Measurements from ENCODE around the gene IFFO2.

The IFFO2 gene

DNA sequence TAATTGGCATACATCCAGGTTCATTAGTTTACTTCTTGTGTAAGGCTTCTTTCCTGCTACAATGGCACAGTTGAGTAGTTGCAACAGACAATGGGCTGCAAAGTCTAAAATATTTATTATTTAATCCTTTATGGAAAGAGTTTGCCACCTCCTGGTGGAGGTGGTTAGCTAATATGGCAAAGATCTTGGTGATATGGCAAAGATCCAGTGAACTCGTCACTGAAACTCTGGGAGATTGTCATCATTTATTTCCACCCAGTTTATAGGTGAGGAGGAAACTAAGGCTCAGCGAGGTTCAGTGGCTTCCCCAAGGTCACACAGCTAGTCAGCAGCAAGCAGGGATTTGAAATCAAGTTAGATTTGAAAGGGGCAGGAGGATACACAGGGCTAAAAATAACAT is 16.1 kb upstream of the IFFO2 start:
- DNase-seq (ENCODE audit: low spot score), result peak; percentile 30

DNA sequence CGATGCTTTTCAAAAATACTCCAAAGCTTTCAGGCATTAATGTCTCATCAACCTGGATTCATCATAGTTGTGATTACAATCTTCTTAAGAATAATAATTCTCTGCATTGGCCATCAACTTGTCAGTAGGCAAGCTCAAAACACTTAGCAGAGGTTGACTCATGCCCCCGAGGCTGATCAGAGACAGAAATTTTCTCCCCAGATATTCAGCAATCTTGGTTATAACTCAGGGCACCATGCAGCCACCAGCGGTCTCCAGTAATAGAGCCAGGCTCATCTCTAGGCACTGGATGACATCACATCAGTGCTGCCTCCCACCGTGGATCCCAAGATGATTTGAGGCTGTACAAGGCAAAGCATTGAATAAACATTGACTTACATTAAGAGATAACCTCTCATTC is 14.3 kb upstream of the IFFO2 start:
- DNase-seq (ENCODE audit: low spot score), result no peak

DNA sequence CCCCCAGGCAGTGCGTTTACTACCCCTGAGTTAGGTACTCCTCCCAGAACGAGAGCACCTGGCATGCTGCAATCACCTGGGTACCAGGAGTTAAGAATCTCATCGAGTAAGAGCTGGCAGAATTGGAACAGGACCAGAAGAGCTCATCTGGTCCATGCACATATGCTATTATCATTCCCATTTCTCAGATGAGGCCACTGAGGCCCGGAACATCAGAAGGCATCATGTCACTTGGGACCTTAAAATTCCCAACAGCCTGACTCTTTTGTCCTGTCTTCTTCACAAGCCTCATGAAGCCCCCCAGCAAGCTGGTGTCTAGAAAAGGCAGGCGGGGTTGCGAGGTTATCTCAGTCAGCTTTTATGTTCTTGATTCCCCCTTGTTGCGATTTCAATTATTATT is 13.9 kb upstream of the IFFO2 start:
- no peak for DNase-seq (ENCODE audit: low spot score)

DNA sequence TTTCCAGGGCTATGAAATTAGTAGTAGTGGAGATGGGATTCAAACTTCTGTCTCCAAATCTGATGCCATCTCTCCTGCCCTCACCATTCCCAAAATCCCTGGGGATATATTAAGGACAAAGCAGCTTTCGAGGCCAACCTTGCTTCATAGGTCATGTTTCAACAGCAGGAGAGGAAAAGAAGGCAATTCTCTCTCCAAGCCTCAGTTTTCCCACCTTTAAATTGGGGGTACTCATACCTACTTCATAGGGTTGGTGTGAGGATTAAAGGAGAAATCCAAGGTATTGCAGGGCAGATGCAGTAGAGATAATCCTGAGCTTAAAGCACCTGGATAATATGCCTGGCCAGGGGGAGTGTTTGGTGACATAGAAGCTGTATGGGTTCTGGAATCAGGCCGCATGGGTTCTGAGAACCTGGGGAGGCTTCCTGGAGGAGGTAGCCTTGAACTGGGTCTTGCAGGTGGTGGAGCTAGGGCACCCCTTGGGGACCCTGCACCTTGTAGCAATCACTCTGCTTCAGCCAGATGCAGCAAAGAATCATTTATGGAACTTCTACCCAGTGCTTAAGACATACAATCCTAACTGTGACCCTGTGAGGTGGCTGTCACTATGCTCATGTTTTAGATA is 10.7 kb upstream of the IFFO2 start:
- DNase-seq (ENCODE audit: low spot score), result no peak

DNA sequence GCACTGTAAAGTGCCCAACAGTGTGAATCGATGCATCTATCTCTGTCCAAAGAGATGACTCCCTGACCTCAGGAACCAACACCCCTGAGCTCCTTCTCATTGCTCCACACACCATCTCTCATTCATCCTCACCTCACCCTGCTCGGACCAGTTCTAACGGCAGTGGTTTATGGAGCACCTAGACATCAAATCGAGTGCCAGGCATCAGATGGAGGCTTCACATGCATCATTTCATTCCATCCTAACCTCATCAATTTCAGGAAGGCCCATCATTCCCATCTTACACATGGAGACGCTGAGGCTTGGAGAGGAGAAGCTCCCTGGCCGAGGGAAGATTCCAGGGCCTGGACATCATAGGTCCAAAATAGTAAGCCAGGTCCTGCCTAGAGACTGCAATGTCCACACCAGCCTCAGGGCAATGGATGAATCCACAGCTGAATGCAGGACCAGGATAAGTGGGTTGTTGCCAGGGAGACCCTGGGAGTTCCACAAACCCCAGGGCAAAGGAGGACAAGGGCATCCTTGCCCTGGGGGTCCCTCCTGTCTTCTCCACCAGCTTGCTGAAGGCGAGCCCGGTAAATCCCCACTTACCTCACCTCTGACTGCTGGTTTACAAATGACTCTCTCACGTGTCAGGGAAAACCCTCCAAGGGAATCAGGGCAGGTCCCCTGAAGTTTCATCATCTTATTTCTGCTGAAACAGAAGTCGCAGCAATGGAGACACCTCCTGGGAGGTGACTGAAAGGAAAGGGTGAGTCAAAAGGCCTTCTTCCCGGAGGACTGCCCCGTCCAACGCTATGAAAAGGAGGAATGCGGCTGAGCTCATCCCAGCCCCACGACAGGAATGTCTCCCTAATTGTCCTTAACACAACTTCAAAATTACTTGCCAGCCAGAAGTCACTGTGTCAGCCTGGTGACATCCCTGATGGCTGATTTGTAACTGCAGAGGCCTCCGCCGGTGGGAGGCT is 9.0 kb upstream of the IFFO2 start:
- DNase-seq (ENCODE audit: low spot score), result no peak

DNA sequence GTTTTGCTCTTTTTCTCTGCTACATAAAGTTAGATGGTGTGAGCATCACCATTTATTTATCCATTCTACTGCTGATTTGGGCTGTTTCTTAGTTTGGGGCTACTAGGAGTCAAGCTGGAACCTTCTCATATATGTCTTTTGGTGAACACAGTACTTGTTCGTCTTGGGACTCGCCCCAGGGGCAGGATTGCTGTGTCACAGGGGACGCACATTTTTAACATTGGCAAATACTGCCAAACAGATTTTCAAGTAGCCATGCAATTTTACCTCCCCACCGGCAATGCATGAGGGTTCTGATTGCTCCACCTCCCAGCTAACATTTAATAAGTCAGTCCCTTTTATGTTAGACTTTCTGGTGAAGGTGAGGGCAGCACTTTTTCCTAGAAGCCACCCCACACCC is 7.5 kb upstream of the IFFO2 start:
- DNase-seq (ENCODE audit: low spot score), result no peak

DNA sequence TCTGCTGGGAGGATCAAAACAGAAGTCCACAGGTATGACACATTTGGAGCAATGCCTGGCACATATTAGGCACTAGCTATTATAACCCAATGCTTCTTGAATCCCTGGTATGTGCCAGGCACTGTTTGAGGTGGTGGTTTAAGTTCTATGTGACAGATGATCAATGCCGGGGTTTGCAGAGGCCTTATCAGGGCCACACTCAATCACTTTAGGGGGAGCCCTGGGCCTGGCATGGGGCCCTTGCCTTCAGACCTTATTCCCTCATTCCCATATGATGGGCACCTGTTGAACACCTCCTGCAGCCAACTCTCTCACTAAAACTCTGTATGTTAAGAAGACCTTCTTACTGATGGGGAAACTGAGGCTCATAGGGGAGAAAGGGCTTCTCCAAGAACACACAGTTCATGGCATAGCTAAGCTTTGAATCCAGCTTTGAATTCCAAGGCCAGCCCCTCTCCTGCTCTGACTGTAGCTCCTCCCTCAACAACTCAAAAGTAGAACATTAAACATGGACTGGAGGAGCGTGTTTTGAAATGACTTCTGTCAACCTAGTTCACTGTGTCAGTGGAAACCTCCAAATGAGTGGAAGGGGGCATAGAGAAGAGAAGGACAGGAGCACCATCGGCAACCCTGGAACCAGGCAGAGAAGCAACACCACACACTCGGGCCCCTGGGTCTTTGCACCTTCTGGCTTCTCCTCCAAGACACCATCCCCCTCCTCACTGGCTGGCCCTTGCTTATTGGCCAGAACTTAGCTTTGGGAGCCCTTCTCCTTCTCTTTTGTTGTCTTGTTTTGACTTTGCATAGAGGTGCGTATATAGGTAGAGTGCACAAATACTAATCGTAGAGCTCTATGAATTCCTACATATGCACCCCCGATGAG is 6.6 kb upstream of the IFFO2 start:
- no peak for DNase-seq (ENCODE audit: low spot score)

DNA sequence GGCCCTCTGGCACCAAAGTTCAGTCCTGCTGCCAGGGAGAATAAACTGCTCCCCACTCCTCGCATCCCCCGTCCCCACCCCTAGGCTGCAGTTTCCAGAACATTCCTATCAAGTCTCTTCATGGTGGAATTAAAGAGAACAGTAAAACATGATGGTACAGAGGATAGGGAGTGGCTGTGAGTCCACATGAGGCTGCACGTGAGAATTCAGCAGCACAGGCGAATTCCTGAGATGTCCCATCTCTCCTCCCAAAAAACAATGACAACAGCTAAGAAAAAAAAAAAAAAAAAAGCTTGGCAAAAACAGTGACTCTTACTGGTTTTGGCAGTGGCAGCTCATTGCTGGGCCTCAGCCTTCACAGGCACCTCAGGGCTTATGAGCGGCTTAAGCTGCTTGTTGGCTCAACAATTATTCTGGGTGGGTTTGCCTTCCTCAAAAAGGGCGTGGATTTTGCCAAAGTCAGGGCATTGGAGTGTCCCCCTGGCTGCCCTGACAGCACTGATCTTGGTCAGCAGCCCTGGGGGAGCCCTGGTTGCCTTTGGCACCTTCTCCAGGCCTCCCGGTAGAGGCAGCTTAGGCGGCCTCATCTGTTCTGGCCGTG is 5.7 kb upstream of the IFFO2 start:
- DNase-seq (ENCODE audit: low spot score), result no peak

DNA sequence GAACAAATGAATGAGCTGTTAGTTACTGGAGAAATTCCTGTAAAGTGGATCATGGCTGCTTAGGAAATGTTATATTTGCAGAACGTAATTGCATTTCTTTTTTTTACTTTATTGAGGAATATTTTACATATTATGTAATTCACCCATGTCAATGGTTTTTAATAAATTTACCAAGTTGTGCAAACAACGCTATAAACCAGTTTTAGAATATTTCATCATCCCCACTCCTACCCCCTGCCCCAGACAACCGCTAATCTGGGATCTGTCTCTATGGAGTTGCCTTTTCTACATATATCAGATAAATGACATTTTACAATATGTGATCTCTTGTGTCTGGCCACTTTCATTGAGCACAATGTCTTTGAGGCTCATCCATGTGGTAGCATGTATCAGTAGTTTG is 4.3 kb upstream of the IFFO2 start:
- DNase-seq (ENCODE audit: low spot score), result no peak

DNA sequence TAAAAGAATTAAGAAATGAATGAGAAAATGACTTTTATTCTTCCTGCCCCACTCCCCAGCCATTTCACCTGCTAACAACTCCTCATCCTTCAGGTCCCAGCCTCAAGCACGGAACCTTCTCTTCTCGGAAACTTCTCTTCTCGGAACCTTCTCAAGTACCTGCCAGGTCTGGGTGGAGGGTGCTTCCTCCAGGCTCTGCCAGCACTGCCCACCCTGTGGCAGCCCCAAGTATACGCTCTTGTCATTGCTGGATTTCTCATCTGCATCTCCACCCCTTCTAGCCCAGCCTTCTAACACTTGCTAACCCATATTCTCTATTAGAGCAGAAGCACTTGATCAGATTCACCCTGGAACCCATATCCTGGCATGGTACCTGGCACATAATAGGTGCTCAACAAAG is 3.9 kb upstream of the IFFO2 start:
- DNase-seq (ENCODE audit: low spot score), result no peak

DNA sequence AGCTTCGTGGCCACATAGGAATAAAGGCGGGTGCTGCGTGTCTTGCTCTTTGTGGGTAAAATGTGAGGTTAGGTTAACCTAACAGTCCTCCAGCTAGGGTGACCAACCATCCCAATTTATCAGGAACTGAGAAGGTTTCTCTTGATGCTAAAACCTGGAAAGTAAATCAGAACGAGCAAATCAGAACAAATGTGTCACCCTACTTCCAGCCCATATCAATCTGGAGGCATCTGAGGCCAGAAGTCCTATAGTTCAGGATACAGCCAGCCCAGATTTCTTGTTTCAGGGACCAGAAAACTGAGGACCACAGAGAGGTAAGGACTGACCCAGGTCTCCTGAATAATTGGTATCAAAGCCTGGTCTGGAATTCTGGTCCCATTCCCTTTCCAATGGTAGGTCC is 3.1 kb upstream of the IFFO2 start:
- DNase-seq (ENCODE audit: low spot score), result no peak

DNA sequence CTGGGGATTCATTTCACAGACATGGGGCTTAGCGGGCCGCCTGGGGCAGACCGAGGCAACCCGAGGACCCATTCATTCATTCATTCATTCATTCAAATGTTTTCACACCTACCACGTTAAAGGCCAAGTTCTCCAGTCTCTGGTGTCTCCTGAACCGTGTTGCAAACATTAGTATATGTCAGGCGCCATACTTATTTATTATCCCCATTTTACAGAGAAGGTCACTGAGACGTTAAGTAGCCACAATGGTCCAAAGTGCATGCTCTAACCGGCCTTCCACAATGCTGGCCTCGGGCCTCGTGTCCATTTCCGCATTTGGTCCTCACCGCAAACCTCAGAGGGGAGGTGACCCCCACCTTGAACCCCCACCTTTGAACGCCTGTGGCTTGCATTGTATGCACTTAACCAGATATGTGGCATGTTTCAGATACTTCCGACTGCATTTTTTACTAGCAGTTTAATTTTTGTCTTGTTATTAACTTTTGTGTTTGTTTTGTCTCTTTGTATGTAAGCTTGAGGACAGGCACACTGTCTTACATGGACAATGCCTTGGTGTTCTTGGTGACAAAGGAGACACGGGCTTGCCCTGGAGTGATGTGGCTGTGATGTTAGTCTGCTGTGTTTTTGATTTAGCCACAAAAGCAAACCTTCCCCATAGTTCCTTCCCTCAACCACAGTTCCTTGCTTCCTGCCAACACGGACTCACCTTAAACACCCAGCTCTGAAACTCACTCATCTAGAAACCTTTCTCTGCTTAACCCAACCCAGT is 1.2 kb upstream of the IFFO2 start:
- no peak for DNase-seq (ENCODE audit: low spot score)

DNA sequence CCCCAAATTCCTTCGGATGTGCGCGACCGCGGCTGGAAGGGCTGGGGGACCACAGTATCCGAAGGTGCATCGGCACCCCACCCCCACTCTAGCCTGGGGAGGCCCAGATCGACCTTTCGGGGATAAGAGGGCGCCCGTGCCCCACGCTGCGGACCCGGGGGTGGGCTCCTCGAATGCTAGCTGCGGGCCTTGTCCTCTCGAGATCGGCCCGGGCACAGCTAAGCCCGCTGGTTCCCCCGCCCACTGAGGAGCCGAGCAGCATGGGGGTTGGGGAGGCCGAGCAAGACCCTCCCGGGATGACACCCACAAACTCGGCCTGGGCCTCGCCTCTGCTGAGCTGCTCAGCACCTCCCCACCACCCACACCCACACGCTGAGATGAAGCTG is 653 bp upstream of the IFFO2 start:
- no peak for DNase-seq (ENCODE audit: low spot score)

DNA sequence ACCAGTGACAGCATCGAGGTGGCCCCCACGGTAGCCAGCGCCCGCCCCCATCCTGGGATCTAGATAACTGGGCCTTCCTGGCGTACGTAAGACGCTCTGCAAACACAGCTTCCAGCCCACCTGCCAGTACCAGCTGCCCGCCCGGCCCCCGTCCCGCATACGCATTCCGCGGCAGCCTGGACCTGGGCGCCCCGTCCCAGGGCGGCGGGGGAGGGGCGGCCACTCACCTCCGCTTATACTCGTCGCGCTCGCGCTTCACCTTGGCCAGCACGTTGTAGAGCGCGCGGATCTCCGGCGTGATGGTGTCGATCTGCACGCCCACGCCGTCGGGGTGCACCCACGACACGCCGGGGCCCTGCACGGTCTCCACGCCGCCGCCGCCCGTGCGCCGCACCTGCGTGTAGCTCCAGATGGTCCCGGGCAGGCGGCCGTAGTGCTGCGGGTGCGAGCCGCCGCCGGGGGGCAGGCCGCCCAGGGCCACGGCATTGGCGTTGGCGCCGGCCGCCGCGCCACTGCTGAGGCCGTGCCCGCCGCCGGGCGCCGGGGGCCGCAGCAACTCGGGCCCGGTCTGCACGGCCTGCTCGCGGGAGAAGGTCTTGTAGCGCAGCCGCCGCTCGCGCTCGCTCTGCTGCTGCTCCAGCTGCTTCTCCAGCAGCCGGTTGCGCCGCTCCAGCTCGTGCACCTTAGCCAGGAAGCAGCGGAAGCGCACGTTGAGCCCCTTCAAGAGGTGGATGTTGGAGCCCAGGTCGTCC is 859 bp downstream of the IFFO2 start:
- peak; percentile 42 for DNase-seq (ENCODE audit: low spot score)

DNA sequence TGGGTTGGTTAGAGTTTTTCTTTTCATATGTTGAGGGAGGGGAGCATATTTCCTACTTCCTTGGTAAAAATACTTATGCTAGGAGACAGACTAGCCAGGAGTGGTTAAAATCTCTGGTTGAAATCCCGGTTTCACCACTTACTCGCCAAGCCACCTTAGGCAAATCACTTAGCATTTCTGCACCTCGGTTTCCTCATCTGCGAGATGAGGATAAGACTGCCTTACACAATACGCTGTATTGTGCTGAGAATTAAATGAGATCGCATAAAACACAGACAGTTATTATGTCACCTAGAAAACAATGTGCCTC is 1.4 kb downstream of the IFFO2 start:
- no peak for DNase-seq (ENCODE audit: low spot score)

DNA sequence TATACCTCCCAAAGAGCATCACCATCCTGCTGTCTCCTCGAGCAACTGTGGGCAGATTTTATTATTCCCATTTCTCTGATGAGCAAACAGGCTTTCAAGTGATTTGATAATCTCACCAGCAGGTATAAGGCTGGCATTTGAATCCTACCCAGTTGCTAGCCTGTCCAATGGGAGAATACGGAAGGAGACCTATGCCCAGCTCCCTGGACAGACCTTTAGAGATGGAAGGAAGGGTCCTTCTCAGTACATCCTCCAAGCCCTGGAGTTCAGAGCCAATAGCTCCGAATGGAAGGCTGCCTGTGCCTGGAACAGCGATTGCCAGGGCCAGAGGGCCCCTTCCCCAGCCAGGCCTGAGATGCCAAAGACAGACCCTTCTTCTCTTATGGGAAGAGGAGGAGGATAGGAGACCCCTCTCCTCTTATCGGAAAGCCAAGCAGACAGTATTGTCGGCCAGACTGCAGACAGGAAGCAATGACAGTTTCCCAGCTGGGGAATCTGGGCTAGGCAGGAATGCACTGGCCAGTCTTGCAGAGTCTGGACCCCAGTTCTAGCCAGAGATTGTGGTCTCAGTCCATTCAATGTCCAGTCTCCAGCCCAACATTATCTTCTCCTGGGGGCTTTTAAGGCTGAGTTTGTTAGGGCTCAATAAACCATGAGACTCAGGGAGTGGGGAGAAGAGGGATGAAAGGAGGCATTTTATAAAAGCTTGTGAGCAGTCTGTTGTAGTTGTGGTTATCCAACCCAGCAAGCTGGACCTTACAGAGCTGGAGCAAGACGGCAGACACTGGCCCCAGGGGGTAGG is 2.0 kb downstream of the IFFO2 start:
- peak; percentile 24 for DNase-seq (ENCODE audit: low spot score)

DNA sequence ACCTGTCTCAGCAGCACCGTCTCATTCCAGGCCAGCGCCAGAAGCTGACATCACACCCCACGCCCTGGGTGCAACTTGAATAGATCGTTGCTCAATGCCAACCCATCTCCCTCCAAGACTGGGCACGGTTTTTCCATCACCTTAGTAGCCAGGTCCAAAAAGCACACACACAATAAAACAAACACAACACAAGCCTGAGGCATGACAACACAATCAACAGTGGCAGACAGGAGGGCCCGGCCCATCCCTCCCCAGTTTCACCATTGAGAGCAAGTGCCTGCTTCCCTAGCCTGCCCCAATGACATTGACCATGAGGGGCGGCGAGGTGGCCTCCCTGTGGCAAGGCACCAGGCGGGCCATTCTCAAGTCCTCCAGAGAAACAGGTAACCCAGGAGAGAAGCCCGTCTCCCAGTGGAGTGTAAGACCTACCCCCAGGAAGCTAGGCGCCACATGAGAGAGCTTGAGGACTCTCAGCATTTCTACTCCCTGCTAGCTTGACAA is 2.7 kb downstream of the IFFO2 start:
- DNase-seq (ENCODE audit: low spot score), result no peak

DNA sequence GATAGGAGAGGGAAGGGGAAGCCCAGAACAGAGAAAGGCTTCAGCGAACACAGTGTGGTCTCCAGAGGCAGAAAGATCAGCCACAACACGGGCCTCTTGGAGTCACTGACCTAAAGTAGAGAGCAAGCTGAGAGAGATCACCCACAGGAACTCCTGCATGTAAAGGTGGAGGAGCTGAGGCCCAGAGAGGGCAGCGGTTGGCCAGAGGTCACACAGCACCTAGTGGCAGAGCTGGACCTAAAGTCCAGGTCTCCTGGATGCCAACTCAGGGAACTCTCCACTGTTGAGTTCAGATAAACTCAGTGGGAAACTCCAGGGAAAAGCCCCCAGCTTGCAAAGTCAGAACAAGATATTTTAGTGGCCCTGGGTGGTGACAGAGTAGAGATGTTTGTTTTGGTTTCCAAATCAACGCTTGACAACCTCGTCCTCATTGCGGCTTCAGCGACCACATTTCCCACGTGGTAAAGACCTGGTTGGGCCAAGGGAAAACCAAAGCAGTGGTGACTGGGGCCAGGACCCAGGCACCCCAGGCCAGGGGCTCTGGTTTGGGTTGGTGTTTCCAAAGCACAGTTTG is 4.6 kb downstream of the IFFO2 start:
- no peak for DNase-seq (ENCODE audit: low spot score)

DNA sequence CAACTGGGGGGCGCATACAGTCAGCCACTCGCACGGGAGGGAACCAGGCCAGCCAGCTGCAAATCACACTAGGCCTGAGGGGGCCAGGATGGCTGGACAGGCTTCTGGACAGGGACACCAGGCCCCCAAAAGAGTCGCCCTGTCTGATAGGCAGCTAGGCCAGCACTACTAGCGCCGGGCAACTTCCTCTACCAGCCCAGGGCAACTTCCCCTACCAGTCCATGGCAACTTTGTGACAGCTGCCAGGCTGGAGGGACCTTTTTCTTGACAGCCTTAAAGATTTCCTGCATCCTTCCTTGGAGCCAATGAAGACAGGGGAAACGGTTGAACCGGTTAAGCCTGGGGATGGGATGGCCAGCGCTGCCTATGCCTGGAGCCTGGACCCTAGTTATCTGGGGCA is 5.1 kb downstream of the IFFO2 start:
- no peak for DNase-seq (ENCODE audit: low spot score)

Data from RKO (cell line).